GM12874 (cell line): ENCODE results near the gene SLC25A25.

ENCODE experiments used
- CTCF ChIP-seq: IDR thresholded peaks from 2 replicates; pipeline ENCODE4 v1.5.1; 2011; ENCODE audit warnings: low read depth, mild to moderate bottlenecking, control low read depth, low read length, moderate library complexity; ENCODE audit not compliant: insufficient read depth

SLC25A25 gene

GRCh38 chr9:128099231-128099931 is 31.3 kb downstream of the SLC25A25 start:
- no peak for TF ChIP-seq CTCF

GRCh38 chr9:128099932-128100491 is 32.0 kb downstream of the SLC25A25 start:
- no peak for TF ChIP-seq CTCF

- no peak for TF ChIP-seq CTCF
Measured at GRCh38 chr9:128100581-128100980, 32.5 kb downstream of the SLC25A25 start.

- TF ChIP-seq CTCF, result no peak
Measured at GRCh38 chr9:128101231-128101661, 33.2 kb downstream of the SLC25A25 start.

- TF ChIP-seq CTCF, result no peak
Measured at GRCh38 chr9:128101690-128102089, 33.7 kb downstream of the SLC25A25 start.

GRCh38 chr9:128102196-128102595 is 34.2 kb downstream of the SLC25A25 start:
- TF ChIP-seq CTCF, result no peak

GRCh38 chr9:128102861-128103588 is 35.0 kb downstream of the SLC25A25 start:
- TF ChIP-seq CTCF, result no peak
